H1 (cell line): ENCODE measurements around the gene EHD2.

Source experiments
- ATF3 ChIP-seq: IDR thresholded peaks from 2 replicates; pipeline ENCODE4 v1.6.1; 2011; ENCODE audit warnings: low read depth, mild to moderate bottlenecking, low read length; ENCODE audit not compliant: insufficient read depth
- CTBP2 ChIP-seq: IDR thresholded peaks from 2 replicates; pipeline ENCODE4 v1.7.0; 2011; ENCODE audit warnings: borderline replicate concordance, mild to moderate bottlenecking, moderate library complexity, mixed read lengths, low read length; ENCODE audit not compliant: insufficient read depth, insufficient read length
- CTCF ChIP-seq, 3 experiments: IDR thresholded peaks; 1 replicate in 2 of 3; 2 replicates in 1 of 3; pipeline versions ENCODE4 v1.5.1 to v1.6.1; 2011; ENCODE audit warnings: low read length in 3 of 3, mild to moderate bottlenecking in 3 of 3, inconsistent platforms in 2 of 3, low read depth in 1 of 3, moderate library complexity in 1 of 3; ENCODE audit not compliant: insufficient read depth in 1 of 3; ENCODE audit errors: control extremely low read depth in 1 of 3
- EP300 ChIP-seq, 2 experiments: IDR thresholded peaks; 1 replicate in 1 of 2; 2 replicates in 1 of 2; pipeline ENCODE4 v1.6.1; 2011 to 2012; ENCODE audit warnings: low read depth in 2 of 2, low read length in 2 of 2, mild to moderate bottlenecking in 2 of 2, borderline replicate concordance in 1 of 2, inconsistent platforms in 1 of 2, moderate library complexity in 1 of 2
- HDAC6 ChIP-seq: IDR thresholded peaks from one replicate; pipeline ENCODE4 v1.7.1; 2012; ENCODE audit warnings: low read depth, mild to moderate bottlenecking, inconsistent platforms, low read length, moderate library complexity
- POLR2A ChIP-seq, 2 experiments: IDR thresholded peaks; 1 replicate in 1 of 2; 2 replicates in 1 of 2; pipeline ENCODE4 v1.6.1; 2011; ENCODE audit warnings: low read depth in 2 of 2, low read length in 2 of 2, mild to moderate bottlenecking in 2 of 2; ENCODE audit errors: control extremely low read depth in 1 of 2
- ZNF274 ChIP-seq: IDR thresholded peaks from 2 replicates; pipeline ENCODE4 v1.7.0; 2012; ENCODE audit warnings: low read length, borderline replicate concordance; ENCODE audit errors: extremely low read depth

GRCh38 chr19:47765523-47766358, 52.5 kb downstream of the EHD2 start:
- no peak for TF ChIP-seq HDAC6
- no peak for TF ChIP-seq POLR2A (IDR thresholded peaks at IDR 0.05; ENCODE audit: control extremely low read depth in 1 of 2, low read depth in 2 of 2, low read length in 2 of 2)
- no peak for TF ChIP-seq ZNF274
- TF ChIP-seq CTCF (IDR thresholded peaks at IDR 0.05; ENCODE audit: control extremely low read depth in 1 of 3, insufficient read depth in 1 of 3, low read depth in 1 of 3, low read length in 3 of 3), result peak; percentile 85 to 95 (median 94)
- no peak for TF ChIP-seq EP300 (IDR thresholded peaks at IDR 0.05; ENCODE audit: borderline replicate concordance in 1 of 2, low read depth in 2 of 2, low read length in 2 of 2)
- TF ChIP-seq ATF3, result no peak
- TF ChIP-seq CTBP2, result no peak
